ENCODE results near the gene RAB43.
"Not testable (repeated sequence)": the region's sequence is repeated elsewhere in the genome, so short reads cannot be mapped to it uniquely, and the experiment has no call there.

Gene RAB43

DNA sequence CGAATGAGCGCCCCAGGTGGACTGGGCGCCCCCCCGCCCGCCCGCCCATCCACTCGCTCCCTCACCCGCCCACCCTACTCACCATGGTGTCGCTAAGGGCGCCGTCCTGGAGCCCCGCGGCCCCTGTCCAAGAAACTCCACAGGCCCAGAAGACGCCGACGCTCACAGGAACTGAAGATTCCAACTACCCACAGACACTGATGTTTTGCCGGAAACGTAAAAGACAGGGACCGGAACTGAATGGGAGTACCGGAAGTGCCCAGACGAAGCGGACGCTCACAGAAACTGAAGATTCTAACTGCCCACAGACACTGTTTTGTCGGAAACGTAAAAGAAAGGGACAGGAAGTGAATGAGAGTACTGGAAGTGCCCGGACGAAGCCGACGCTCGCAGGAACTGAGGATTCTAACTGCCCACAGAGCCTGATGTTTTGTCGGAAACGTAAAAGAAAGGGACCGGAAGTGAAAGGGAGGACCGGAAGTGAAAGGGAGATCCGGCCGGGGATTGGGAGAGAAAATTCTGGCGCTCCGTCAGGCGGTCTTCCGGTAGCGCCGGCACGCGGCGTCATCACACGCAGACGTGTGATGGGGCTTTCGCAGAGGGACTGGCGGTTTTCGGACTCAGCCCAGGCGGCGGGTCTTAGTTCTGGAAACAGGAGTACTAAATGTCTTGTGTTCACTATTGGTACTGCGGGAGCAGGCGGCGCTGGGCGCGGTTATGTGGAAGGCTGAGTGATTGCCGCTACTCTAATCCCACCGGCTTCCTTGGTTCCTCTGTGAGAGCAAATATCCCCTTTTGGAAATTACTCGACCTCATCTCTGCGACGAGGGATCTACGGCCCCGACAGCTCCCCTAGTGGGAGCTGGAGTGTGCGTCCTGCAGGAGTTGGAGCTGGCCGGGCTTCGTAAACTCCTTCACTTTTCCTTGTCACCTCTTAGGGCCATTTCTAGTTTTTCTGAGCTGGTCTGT is 39.6 kb upstream of the RAB43 start, which contains the start of gene ISY1:
Gene ISY1 (minus strand): TSS at position 173 of the 969 bp plus-strand sequence. CDS start 88 bp downstream, at position 85.
- DNase-seq (ENCODE audit: low read depth) = peak; percentile 95
- TF ChIP-seq, protein P1, sequence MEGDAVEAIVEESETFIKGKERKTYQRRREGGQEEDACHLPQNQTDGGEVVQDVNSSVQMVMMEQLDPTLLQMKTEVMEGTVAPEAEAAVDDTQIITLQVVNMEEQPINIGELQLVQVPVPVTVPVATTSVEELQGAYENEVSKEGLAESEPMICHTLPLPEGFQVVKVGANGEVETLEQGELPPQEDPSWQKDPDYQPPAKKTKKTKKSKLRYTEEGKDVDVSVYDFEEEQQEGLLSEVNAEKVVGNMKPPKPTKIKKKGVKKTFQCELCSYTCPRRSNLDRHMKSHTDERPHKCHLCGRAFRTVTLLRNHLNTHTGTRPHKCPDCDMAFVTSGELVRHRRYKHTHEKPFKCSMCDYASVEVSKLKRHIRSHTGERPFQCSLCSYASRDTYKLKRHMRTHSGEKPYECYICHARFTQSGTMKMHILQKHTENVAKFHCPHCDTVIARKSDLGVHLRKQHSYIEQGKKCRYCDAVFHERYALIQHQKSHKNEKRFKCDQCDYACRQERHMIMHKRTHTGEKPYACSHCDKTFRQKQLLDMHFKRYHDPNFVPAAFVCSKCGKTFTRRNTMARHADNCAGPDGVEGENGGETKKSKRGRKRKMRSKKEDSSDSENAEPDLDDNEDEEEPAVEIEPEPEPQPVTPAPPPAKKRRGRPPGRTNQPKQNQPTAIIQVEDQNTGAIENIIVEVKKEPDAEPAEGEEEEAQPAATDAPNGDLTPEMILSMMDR (conservative IDR thresholded peaks at IDR 0.05; ENCODE audit: low read length) = peak; percentile 81
- H3K4me3 ChIP-seq (ENCODE audit: low read length) = peak within 1 kb of the TSS; percentile 95

DNA sequence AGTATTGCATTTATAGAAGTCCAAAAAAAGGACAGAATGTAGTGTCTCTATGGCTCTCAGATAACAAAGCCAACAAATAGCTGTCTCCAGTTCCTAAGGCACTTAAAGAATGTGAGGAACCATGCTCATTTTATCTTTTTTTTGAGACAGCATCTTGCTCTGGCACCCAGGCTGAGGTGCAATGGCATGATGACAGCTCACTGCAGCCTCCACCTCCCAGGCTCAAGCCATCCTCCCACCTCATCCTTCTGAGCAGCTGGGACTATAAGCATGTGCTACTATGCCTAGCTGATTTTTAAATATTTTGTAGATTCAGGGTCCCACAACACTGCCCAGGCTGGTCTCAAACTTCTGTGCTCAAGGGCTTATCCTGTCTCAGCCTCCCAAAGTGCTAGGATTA is 23.2 kb upstream of the RAB43 start:
- H3K4me3 ChIP-seq (ENCODE audit: low read length) = no peak overlapping the region
- no peak for DNase-seq (ENCODE audit: low read depth)
- TF ChIP-seq, protein P1 (conservative IDR thresholded peaks at IDR 0.05; ENCODE audit: low read length) = no peak

DNA sequence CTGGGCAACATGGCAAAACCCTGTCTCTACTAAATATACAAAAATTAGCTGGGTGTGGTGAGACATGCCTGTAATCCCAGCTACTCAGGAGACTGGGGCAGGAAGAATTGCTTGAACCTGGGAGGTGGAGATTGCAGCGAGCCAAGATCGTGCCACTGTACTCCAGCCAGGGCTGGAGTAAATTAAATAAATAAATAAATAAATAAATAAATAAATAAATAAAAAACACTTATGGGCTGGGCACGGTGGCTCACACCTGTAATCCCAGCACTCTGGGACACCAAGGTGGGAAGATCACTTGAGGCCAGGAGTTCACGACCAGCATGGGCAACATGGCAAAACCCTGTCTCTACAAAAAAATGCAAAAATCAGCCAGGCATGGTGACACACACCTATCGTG is 19.4 kb upstream of the RAB43 start:
- not testable (repeated sequence) for H3K4me3 ChIP-seq (ENCODE audit: low read length); DNase-seq (ENCODE audit: low read depth)

DNA sequence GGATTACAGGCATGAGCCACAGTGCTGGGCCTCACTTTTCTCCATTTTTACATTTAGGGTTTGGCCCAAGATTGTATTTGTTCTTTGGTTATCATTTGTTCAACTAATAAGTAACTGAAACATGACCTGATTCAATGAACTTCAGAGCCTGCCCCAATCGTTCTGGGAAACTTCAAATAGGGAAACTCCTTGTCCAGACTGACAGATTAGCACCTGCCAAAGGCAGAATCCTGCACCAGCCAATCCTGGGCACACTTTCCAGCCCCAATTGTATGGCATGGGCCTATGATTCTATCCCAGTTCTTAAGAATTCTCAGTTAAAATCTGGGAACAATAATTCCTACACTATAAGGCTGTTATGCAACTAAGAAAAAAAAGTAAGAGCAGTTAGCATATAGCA is 18.3 kb upstream of the RAB43 start:
- TF ChIP-seq, protein P1 (conservative IDR thresholded peaks at IDR 0.05; ENCODE audit: low read length) = no peak
- no peak for DNase-seq (ENCODE audit: low read depth)
- H3K4me3 ChIP-seq (ENCODE audit: low read length) = no peak overlapping the region

DNA sequence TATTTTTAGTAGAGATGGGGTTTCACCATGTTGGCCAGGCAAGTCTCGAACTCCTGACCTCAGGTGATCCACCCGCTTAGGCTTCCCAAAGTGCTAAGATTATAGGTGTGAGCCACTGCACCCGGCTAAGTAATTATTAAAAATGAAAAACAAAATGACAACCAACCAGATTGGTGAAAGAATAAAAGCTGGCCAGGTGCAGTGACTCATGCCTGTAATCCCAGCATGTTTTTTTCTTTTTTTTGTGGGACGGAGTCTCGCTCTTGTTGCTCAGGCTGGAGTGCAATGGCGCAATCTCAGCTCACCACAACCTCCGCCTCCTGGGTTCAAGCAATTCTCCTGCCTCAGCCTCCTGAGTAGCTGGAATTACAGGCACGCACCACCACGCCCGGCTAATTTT is 14.7 kb upstream of the RAB43 start:
- DNase-seq (ENCODE audit: low read depth); H3K4me3 ChIP-seq (ENCODE audit: low read length): not testable (repeated sequence)

DNA sequence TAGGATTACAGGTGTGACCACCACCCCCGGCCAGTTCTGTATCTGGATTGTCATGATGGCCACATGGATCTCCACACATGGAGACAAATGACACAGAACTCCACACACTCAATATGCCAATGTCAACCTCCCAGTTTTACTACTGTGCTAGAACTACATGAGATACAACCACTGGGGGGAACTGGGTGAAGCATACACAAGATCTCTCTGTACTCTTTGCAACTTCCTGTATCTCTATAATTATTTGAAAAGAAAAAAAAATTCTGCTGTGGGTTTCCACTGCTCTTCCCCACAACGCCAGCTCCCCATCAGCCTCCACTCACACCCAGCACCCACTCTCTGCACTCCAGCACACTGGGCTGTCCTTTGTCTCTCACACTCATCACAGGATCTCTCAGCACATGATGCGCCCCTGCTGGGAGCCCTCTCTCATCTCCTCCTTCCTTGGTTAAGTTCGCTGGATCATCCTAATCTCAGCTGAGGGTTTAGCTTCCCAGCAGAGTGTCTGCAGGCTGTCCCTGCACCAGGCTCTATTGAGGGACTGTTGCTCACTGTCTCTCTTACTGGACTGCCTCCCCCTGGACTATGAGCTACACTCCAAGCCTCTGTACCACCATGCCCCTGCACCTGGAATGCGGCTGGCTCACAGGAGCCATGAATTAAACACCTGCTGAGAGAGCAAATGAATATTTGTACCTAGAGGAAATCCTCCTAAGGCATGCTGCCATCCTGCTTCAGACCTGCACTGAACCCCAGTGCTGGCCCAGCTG is 10.7 kb upstream of the RAB43 start:
- TF ChIP-seq, protein P1 (conservative IDR thresholded peaks at IDR 0.05; ENCODE audit: low read length) = no peak
- DNase-seq (ENCODE audit: low read depth) = no peak
- no peak overlapping the region for H3K4me3 ChIP-seq (ENCODE audit: low read length)

DNA sequence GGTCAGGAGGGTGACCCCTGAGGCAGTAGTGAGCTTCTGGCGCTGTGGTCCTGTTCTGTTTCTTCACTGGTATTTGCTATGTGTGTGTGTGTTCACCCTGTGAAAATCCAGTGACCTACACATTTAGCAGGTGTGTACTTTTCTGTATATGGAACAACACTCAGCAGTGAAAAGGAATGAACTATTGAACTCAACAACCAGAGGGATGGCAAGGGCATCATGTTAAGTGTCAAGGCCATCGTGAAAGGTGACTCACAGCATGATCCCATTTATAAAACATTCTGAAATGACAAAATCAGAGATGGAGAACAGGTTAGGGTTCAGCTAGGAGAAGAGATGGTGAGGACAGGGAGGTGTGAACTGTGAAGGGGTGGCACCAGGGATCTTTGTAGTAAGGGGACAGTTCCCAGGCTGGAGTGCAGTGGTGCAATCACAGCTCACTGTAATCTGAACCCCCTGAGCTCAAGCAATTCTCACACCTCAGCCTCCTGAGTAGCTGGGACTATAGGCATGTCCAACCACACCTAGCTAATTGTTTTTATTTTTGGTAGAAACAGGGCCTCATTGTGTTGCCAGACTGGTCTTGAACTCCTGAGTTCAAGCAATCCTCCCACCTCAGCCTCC is 10.0 kb upstream of the RAB43 start:
- DNase-seq (ENCODE audit: low read depth) = no peak
- TF ChIP-seq, protein P1 (conservative IDR thresholded peaks at IDR 0.05; ENCODE audit: low read length) = no peak
- no peak overlapping the region for H3K4me3 ChIP-seq (ENCODE audit: low read length)

All from AG10803 (cell line).